HEK293 (cell line): ENCODE data around the gene POR.

Source experiments
- CTCF ChIA-PET: fragments of 350-600 bp; formaldehyde crosslinking; extraction: SDS; loops from one replicate; lab custom pipeline; 2021; ENCODE audit warnings: antibody characterized with exemption; lab: Yijun Ruan, JAX
- POLR2A ChIA-PET: fragments of 300-600 bp; formaldehyde crosslinking; extraction: SDS; loops from one replicate; lab custom pipeline; 2020; ENCODE audit warnings: antibody characterized with exemption, inconsistent platforms; lab: Yijun Ruan, JAX
- H3K27ac ChIP-seq: fragments of 200-500 bp; sonication (Bioruptor generic); 2 replicates; pipeline ENCODE4 v1.5.1; 2014; ENCODE audit warnings: low read depth, low read length, control low read depth, inconsistent platforms; ENCODE audit errors: extremely low read depth
- H3K36me3 ChIP-seq, 2 experiments: fragments of 200-500 bp in 1 of 2; sonication (Bioruptor generic) in 1 of 2; 1 replicate in 1 of 2; 2 replicates in 1 of 2; pipeline ENCODE4 v1.5.1; 2014 to 2017; ENCODE audit warnings: inconsistent platforms in 2 of 2, low read length in 2 of 2; ENCODE audit not compliant: control insufficient read depth in 2 of 2, insufficient read depth in 1 of 2
- H3K4me1 ChIP-seq: fragments of 200-500 bp; sonication (Bioruptor generic); 2 replicates; pipeline ENCODE4 v1.5.1; 2014; ENCODE audit warnings: mild to moderate bottlenecking, low read length, inconsistent platforms; ENCODE audit not compliant: control insufficient read depth, insufficient read depth
- H3K4me3 ChIP-seq: 2 replicates; pipeline ENCODE4 v1.5.1; 2011; ENCODE audit warnings: low read depth, mild to moderate bottlenecking, control low read depth, low read length, moderate library complexity
- H3K9me3 ChIP-seq: fragments of 200-500 bp; sonication (Bioruptor generic); 2 replicates; pipeline ENCODE4 v1.5.1; 2014; ENCODE audit warnings: low read depth, low read length, inconsistent platforms; ENCODE audit not compliant: control insufficient read depth, insufficient read depth
- KLF10 ChIP-seq: fragments of 450-650 bp; IDR thresholded peaks from 2 replicates; pipeline ENCODE4 v1.5.1; 2018; ENCODE audit warnings: missing biosample characterization, mild to moderate bottlenecking, missing genetic modification characterization
- MYNN ChIP-seq: fragments of 450-650 bp; formaldehyde crosslinking; IDR thresholded peaks from 2 replicates; pipeline ENCODE4 v1.5.1; 2016; ENCODE audit warnings: missing biosample characterization, missing genetic modification characterization, borderline replicate concordance
- OVOL3 ChIP-seq: fragments of 450-650 bp; formaldehyde crosslinking; IDR thresholded peaks from 2 replicates; pipeline ENCODE4 v1.5.1; 2016; ENCODE audit warnings: missing biosample characterization, missing genetic modification characterization
- PRDM10 ChIP-seq: fragments of 450-650 bp; formaldehyde crosslinking; IDR thresholded peaks from 2 replicates; pipeline ENCODE4 v1.5.1; 2016; ENCODE audit warnings: missing biosample characterization, missing genetic modification characterization
- REST ChIP-seq: fragments of 450-650 bp; formaldehyde crosslinking; IDR thresholded peaks from 2 replicates; pipeline ENCODE4 v1.5.1; 2016; ENCODE audit warnings: missing biosample characterization, missing genetic modification characterization
- SALL2 ChIP-seq: fragments of 450-650 bp; formaldehyde crosslinking; IDR thresholded peaks from 2 replicates; pipeline ENCODE4 v1.5.0; 2017; ENCODE audit warnings: missing biosample characterization, mild to moderate bottlenecking, missing genetic modification characterization, borderline replicate concordance
- TCF7L2 ChIP-seq: IDR thresholded peaks from 2 replicates; pipeline ENCODE4 v1.6.1; 2011; ENCODE audit warnings: low read depth, mild to moderate bottlenecking, inconsistent platforms, low read length, moderate library complexity, borderline replicate concordance
- ZBTB1 ChIP-seq: fragments of 450-650 bp; formaldehyde crosslinking; IDR thresholded peaks from 2 replicates; pipeline ENCODE4 v1.5.1; 2016; ENCODE audit warnings: missing biosample characterization, missing genetic modification characterization
- ZBTB17 ChIP-seq: fragments of 450-650 bp; formaldehyde crosslinking; IDR thresholded peaks from 2 replicates; pipeline ENCODE4 v1.5.1; 2016; ENCODE audit warnings: missing biosample characterization, missing genetic modification characterization
- ZBTB20 ChIP-seq: fragments of 450-650 bp; formaldehyde crosslinking; IDR thresholded peaks from 2 replicates; pipeline ENCODE4 v1.5.1; 2016; ENCODE audit warnings: missing biosample characterization, missing genetic modification characterization
- ZBTB7A ChIP-seq: fragments of 450-650 bp; formaldehyde crosslinking; IDR thresholded peaks from 2 replicates; pipeline ENCODE4 v1.5.1; 2016; ENCODE audit warnings: low read depth, missing biosample characterization, missing genetic modification characterization
- ZFHX2 ChIP-seq: fragments of 450-650 bp; formaldehyde crosslinking; conservative IDR thresholded peaks from 2 replicates; pipeline ENCODE4 v1.5.1; 2016; ENCODE audit warnings: missing biosample characterization, missing genetic modification characterization
- ZFP3 ChIP-seq: fragments of 450-650 bp; formaldehyde crosslinking; IDR thresholded peaks from 2 replicates; pipeline ENCODE4 v1.5.1; 2016; ENCODE audit warnings: low read depth, missing biosample characterization, missing genetic modification characterization
- ZFP37 ChIP-seq: fragments of 450-650 bp; formaldehyde crosslinking; IDR thresholded peaks from 2 replicates; pipeline ENCODE4 v1.5.1; 2016; ENCODE audit warnings: missing biosample characterization, missing genetic modification characterization
- ZNF140 ChIP-seq: fragments of 450-650 bp; formaldehyde crosslinking; IDR thresholded peaks from 2 replicates; pipeline ENCODE4 v1.5.1; 2016; ENCODE audit warnings: missing biosample characterization, missing genetic modification characterization
- ZNF19 ChIP-seq: fragments of 450-650 bp; formaldehyde crosslinking; IDR thresholded peaks from 2 replicates; pipeline ENCODE4; 2016; ENCODE audit warnings: missing biosample characterization, missing genetic modification characterization, low read depth
- ZNF354C ChIP-seq: fragments of 450-650 bp; formaldehyde crosslinking; IDR thresholded peaks from 2 replicates; pipeline ENCODE4 v1.5.1; 2016; ENCODE audit warnings: missing biosample characterization, missing genetic modification characterization, low read depth, borderline replicate concordance
- ZNF768 ChIP-seq: fragments of 450-650 bp; formaldehyde crosslinking; IDR thresholded peaks from 2 replicates; pipeline ENCODE4 v1.5.1; 2018; ENCODE audit warnings: missing biosample characterization, mild to moderate bottlenecking, missing genetic modification characterization
- ZXDB ChIP-seq: fragments of 450-650 bp; formaldehyde crosslinking; IDR thresholded peaks from 2 replicates; pipeline ENCODE4 v1.5.1; 2016; ENCODE audit warnings: missing biosample characterization, missing genetic modification characterization
- TF ChIP-seq, protein P1 (sequence below): fragments of 450-650 bp; formaldehyde crosslinking; IDR thresholded peaks from 2 replicates; pipeline ENCODE4 v1.5.1; 2016; ENCODE audit warnings: missing biosample characterization, missing genetic modification characterization, low read depth
- TF ChIP-seq, protein P2 (sequence below): fragments of 450-650 bp; formaldehyde crosslinking; IDR thresholded peaks from 2 replicates; pipeline ENCODE4 v1.5.1; 2016; ENCODE audit warnings: missing biosample characterization, missing genetic modification characterization, low read depth

The POR gene

GRCh38 chr7:75969704-75970498 is 54.9 kb downstream of the POR start:
- no peaks in the 10 kb centered on the region for H3K4me1 ChIP-seq
- TF ChIP-seq ZBTB20 (tag by site-specific recombination) (peak; percentile 58), REST (0 out of 2 replicates have a peak, but pooled peaks have one; percentile 25), SALL2 (tag by site-specific recombination) (no peak), KLF10 (tag by site-specific recombination) (no peak), ZXDB (tag by site-specific recombination) (no peak), PRDM10 (tag by site-specific recombination) (peak; percentile 92), TCF7L2 (0 out of 2 replicates have a peak, but pooled peaks have one; percentile 17), ZBTB17 (0 out of 2 replicates have a peak, but pooled peaks have one; percentile 37), ZFP37 (tag by site-specific recombination) (no peak), ZNF354C (tag by site-specific recombination) (no peak), ZBTB7A (tag by site-specific recombination) (no peak)
- TF ChIP-seq, all 188 proteins: peak for 5
- no peaks in the 10 kb centered on the region for H3K9me3 ChIP-seq
- H3K4me3 ChIP-seq: no peak overlapping the region
- ChIA-PET CTCF (interaction anchor here (0.7 to 1.2 kb wide), 4 partner anchors 51 to 105 kb away, joined by 3 read pairs; no protein-coding TSS in a partner anchor), POLR2A (interaction anchor here (0.6 to 1.3 kb wide), 5 partner anchors 15 to 389 kb away, joined by 3 to 5 read pairs (median 3); partner anchors contain the start of gene YWHAG)
- H3K36me3 ChIP-seq: peaks cover 3 to 13% of the 10 kb centered on the region in 2 experiments; a peak in 2 of 3 replicates
- H3K27ac ChIP-seq: no peak overlapping the region

GRCh38 chr7:75971309-75971960 is 56.5 kb downstream of the POR start:
- H3K36me3 ChIP-seq: peaks cover 3 to 13% of the 10 kb centered on the region in 2 experiments; a peak in 2 of 3 replicates
- CTCF ChIA-PET: interaction anchor here (0.6 kb wide), 1 partner anchor 326 kb away, joined by 3 read pairs; no protein-coding TSS in a partner anchor
- H3K4me1 ChIP-seq: no peaks in the 10 kb centered on the region
- no peak overlapping the region for H3K4me3 ChIP-seq
- H3K27ac ChIP-seq: no peak overlapping the region
- POLR2A ChIA-PET: interaction anchor here (0.6 kb wide), 1 partner anchor 76 kb away, joined by 5 read pairs; no protein-coding TSS in a partner anchor
- H3K9me3 ChIP-seq: no peaks in the 10 kb centered on the region
- TF ChIP-seq ZNF768 (no peak), ZFHX2 (no peak), ZBTB1 (tag by site-specific recombination) (no peak), ZNF140 (tag by site-specific recombination) (no peak), ZNF354C (tag by site-specific recombination) (no peak), MYNN (tag by site-specific recombination) (no peak), OVOL3 (no peak), ZNF19 (tag by site-specific recombination) (no peak), ZFP3 (tag by site-specific recombination) (no peak)
- TF ChIP-seq, protein P1, sequence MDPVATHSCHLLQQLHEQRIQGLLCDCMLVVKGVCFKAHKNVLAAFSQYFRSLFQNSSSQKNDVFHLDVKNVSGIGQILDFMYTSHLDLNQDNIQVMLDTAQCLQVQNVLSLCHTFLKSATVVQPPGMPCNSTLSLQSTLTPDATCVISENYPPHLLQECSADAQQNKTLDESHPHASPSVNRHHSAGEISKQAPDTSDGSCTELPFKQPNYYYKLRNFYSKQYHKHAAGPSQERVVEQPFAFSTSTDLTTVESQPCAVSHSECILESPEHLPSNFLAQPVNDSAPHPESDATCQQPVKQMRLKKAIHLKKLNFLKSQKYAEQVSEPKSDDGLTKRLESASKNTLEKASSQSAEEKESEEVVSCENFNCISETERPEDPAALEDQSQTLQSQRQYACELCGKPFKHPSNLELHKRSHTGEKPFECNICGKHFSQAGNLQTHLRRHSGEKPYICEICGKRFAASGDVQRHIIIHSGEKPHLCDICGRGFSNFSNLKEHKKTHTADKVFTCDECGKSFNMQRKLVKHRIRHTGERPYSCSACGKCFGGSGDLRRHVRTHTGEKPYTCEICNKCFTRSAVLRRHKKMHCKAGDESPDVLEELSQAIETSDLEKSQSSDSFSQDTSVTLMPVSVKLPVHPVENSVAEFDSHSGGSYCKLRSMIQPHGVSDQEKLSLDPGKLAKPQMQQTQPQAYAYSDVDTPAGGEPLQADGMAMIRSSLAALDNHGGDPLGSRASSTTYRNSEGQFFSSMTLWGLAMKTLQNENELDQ: no peak
- TF ChIP-seq, protein P2, sequence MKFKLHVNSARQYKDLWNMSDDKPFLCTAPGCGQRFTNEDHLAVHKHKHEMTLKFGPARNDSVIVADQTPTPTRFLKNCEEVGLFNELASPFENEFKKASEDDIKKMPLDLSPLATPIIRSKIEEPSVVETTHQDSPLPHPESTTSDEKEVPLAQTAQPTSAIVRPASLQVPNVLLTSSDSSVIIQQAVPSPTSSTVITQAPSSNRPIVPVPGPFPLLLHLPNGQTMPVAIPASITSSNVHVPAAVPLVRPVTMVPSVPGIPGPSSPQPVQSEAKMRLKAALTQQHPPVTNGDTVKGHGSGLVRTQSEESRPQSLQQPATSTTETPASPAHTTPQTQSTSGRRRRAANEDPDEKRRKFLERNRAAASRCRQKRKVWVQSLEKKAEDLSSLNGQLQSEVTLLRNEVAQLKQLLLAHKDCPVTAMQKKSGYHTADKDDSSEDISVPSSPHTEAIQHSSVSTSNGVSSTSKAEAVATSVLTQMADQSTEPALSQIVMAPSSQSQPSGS (tag by site-specific recombination): no peak
